Measurements from ENCODE around the gene MGRN1.

The MGRN1 gene

DNA sequence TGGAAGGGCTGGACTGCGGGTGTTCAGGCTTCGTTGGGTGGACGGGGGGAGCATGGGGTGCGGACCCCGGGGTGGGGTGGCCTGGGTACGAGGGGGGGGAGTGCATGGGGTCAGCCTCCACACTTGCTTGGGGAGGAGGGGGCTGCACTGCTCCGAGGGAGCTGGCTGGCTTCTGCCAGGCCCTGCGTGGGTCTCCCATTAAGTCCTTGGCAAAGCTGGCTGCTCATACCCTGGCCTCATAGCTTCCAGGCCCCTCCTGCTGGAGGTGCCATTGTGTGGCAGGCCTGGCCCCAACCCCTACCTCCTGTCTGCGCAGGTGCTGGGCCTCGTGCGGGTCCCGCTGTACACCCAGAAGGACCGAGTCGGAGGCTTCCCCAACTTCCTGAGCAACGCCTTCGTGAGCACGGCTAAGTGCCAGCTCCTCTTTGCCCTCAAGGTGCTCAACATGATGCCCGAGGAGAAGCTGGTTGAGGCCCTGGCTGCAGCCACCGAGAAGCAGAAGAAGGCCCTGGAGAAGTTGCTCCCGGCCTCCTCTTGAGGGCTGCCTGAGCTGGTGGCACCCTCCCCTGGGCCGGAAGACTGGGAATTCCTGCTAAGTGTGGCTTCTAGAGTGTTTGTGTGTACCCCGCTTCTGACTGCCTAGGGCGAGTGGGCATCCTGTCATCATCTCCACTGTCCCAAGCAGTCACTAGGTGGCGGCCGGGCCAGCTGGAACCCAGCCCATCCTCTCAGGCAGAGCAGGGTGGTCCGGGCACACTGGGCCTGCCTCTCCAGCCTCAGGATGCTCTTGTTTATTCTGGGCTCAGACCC, 70.2 kb downstream of the MGRN1 start:
- Histone ChIP-seq H3K27me3 (ENCODE audit: low read depth, low read length) (no peaks in the 10 kb centered on the region), H3K9me3 (ENCODE audit: control insufficient read depth in 1 of 2, low read length in 2 of 2) (no peaks in the 10 kb centered on the region), H3K36me3 (ENCODE audit: control insufficient read depth in 1 of 2, insufficient read depth in 2 of 2, low read length in 2 of 2) (peaks cover 11 to 51% of the 10 kb centered on the region in 2 donors), H3K27ac (ENCODE audit: low read length) (no peak overlapping the region), H3K4me3 (ENCODE audit: low read depth in 1 of 2, low read length in 2 of 2) (peak overlapping the region in 1 of 2 donors; percentile 97), H3K4me1 (ENCODE audit: control insufficient read depth in 1 of 2, insufficient read depth in 2 of 2, low read length in 2 of 2) (peaks cover 5 to 29% of the 10 kb centered on the region in 2 donors)

DNA sequence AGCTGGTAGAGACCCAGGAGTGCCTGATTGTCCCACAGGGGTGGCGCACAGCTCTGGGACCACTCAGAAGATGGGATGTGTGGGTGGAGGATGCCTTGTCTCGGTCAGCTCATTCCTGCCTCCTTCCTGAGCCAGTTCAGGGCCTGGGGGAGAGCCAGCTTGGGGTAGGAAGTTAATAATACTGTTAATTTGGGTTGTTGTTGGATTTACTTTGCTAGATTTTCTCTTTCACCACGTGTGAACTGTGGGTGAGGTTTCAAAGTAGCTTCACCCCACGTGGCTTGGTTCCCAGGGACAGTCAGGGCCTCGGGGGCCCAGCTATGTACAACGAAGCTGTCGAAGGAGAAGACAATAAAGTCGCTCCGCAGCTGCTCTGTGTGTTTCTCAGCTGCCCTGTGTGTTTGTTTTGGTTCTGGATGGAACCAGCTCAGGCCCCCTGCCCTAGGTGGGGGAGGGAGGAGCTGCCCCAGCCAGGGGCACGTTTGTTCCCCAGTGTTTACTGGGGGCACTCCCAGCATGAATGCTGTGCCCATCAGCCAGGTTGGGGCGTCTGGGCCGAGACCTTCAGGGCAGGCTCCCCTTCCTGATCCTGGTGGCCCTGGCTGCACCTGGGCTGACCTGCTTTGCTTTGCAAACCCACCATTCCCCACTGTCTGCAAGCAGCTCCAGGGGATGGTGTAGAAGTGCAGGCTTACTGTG, 71.0 kb downstream of the MGRN1 start:
- no peaks in the 10 kb centered on the region for H3K9me3 ChIP-seq (ENCODE audit: control insufficient read depth in 1 of 2, low read length in 2 of 2)
- no peak overlapping the region for H3K4me3 ChIP-seq (ENCODE audit: low read depth in 1 of 2, low read length in 2 of 2)
- no peaks in the 10 kb centered on the region for H3K27me3 ChIP-seq (ENCODE audit: low read depth, low read length)
- peaks cover 5 to 29% of the 10 kb centered on the region in 2 donors for H3K4me1 ChIP-seq (ENCODE audit: control insufficient read depth in 1 of 2, insufficient read depth in 2 of 2, low read length in 2 of 2)
- no peak overlapping the region for H3K27ac ChIP-seq (ENCODE audit: low read length)
- H3K36me3 ChIP-seq (ENCODE audit: control insufficient read depth in 1 of 2, insufficient read depth in 2 of 2, low read length in 2 of 2) = peaks cover 17 to 49% of the 10 kb centered on the region in 2 donors

DNA sequence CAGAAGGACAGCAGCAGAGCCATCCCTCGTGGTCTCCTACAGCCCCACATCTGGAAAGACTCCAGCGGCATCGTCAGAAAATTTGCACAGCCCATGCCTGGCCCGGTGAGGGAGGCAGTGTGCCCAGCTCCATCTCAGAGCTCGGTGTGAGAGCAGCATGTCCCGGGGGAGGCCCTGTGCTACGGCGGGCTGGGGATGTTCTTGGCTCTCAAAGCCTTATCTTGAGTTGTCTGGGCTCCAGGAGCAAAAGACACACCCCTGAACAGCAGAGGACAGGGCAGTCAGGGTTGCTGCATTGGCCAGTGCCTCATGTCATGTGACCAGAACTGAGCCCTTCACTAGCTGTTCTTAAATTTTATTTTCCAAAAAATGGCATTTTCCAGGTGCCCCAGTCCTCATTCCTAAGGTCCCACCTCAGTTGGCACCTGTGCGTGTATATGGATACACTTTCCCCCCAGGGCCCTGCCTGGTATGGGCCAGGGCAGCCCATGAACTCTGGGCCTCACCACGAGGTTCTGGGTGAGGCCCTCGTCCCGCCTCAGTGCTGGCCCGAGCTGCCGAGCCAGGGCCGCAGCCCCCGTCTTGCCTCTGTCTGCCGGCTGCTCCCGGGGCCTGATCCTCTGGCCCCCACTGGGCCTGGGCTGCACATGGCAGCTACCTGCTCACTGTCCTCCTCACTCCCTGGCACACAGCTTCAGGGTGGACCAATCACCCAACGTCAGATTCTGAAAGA, 71.7 kb downstream of the MGRN1 start:
- Histone ChIP-seq H3K4me3 (ENCODE audit: low read depth in 1 of 2, low read length in 2 of 2) (no peak overlapping the region), H3K9me3 (ENCODE audit: control insufficient read depth in 1 of 2, low read length in 2 of 2) (no peaks in the 10 kb centered on the region), H3K4me1 (ENCODE audit: control insufficient read depth in 1 of 2, insufficient read depth in 2 of 2, low read length in 2 of 2) (peaks cover 5 to 29% of the 10 kb centered on the region in 2 donors), H3K27ac (ENCODE audit: low read length) (no peak overlapping the region), H3K27me3 (ENCODE audit: low read depth, low read length) (no peaks in the 10 kb centered on the region), H3K36me3 (ENCODE audit: control insufficient read depth in 1 of 2, insufficient read depth in 2 of 2, low read length in 2 of 2) (peaks cover 20 to 56% of the 10 kb centered on the region in 2 donors)

DNA sequence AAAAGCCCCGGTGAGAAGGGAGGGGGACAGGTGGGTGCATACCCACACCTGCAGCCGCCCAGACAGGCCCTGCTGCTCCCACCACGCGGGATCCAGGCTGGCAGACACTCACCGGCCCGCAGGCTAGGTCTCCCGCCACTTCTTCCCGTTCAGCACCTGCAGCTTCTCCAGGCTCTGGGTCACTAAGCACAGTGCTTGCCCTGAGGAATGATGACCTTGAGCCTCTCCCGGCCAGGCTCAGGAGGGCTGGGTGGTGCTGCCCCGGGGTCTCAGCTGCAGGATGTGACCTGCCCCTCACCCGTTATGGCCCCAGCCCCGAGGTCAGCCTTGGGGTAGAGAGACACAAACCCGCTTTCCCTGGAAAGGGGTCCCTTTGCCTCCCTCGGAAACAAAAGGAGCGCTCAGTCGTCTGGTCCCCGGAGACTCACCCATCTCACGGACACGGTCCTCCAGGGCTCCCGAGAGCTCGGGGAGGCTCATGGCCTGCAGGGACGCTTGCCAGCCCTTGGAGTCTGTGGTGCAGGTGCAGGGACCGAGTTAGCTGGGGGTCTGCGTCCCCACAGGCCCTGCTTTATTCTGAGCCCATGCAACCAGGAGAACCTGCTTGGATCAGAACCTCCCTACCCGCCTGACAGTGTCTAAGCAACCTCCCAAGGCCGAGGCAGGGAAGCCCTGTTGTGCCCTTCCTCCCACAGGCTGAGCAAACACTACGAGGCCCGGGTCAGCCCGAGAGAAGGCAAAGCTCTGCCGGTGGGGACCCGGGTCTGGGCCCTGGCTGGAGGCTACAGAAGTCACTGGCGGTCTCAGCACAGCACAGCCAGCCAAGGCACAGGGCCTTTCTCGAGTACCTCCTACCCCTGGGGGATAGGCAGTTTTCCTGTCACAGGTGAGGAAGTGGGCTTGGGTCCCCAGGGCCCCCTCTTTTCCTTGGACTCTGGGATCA, 72.5 kb downstream of the MGRN1 start:
- Histone ChIP-seq H3K4me1 (ENCODE audit: control insufficient read depth in 1 of 2, insufficient read depth in 2 of 2, low read length in 2 of 2) (peaks cover 5 to 29% of the 10 kb centered on the region in 2 donors), H3K9me3 (ENCODE audit: control insufficient read depth in 1 of 2, low read length in 2 of 2) (no peaks in the 10 kb centered on the region), H3K27me3 (ENCODE audit: low read depth, low read length) (no peaks in the 10 kb centered on the region), H3K4me3 (ENCODE audit: low read depth in 1 of 2, low read length in 2 of 2) (no peak overlapping the region), H3K27ac (ENCODE audit: low read length) (no peak overlapping the region), H3K36me3 (ENCODE audit: control insufficient read depth in 1 of 2, insufficient read depth in 2 of 2, low read length in 2 of 2) (peaks cover 20 to 65% of the 10 kb centered on the region in 2 donors)

DNA sequence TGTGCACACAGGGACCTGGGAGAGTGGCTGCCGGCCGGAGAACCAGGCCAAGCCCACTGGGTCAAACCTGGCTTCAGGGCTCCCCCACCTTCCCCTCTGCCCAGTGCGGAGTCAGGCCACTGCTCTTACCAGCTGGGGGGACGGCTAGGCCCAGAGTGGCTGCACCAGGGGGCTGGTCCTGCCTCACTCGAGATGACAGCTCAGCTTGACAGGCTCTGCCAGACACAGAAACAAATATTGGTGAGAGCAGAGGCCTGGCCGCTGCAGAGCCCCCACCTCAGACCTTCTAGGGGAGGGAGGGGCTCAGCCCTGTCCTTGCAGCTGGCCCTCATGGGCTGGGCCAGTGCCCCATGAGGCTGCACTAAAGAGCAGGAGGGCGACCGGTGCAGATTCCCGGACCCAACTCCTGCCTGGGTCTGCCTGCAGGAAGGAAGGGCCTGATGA, 73.2 kb downstream of the MGRN1 start:
- peaks cover under 1 to 22% of the 10 kb centered on the region in 2 donors for H3K4me1 ChIP-seq (ENCODE audit: control insufficient read depth in 1 of 2, insufficient read depth in 2 of 2, low read length in 2 of 2)
- no peak overlapping the region for H3K27ac ChIP-seq (ENCODE audit: low read length)
- no peak overlapping the region for H3K4me3 ChIP-seq (ENCODE audit: low read depth in 1 of 2, low read length in 2 of 2)
- H3K36me3 ChIP-seq (ENCODE audit: control insufficient read depth in 1 of 2, insufficient read depth in 2 of 2, low read length in 2 of 2) = peaks cover 20 to 68% of the 10 kb centered on the region in 2 donors
- H3K9me3 ChIP-seq (ENCODE audit: control insufficient read depth in 1 of 2, low read length in 2 of 2) = no peaks in the 10 kb centered on the region
- H3K27me3 ChIP-seq (ENCODE audit: low read depth, low read length) = no peaks in the 10 kb centered on the region

DNA sequence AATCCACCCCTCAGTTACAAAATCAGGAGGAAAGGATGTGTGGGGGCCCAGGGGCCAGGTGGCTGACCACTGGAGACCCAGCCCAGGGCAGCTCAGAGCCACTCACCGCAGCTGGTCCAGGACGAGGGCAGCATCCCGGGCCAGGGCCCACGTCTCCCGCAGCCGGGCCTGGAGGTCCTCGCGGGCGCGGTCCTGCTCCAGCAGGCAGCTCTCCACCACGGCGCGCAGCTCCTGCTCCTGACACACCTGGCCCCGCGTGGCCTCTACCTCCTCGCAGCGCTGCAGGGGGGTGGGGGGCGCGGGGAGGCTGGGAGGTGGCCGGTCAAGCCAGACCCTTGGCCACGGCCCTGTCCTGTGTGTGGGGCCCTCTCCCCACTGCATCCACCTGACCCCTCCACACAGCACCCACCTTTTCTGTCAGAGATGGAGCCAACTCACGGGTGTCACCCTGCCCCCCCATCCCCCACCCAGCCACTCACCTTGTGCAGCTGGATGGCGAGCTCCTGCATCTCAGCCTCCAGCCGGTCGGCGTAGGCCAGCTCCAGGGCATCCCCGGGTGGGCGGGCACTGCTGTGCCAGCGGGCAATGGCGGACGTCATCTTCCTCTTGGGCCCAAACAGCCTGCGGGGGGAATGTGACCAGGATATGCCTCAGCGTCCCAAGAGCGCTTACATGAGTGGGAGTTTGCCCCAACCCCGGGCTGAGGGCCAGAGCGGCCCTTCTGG, 73.9 kb downstream of the MGRN1 start:
- Histone ChIP-seq H3K4me1 (ENCODE audit: control insufficient read depth in 1 of 2, insufficient read depth in 2 of 2, low read length in 2 of 2) (peaks cover 0 to 20% of the 10 kb centered on the region in 2 donors), H3K36me3 (ENCODE audit: control insufficient read depth in 1 of 2, insufficient read depth in 2 of 2, low read length in 2 of 2) (peaks cover 20 to 69% of the 10 kb centered on the region in 2 donors), H3K27me3 (ENCODE audit: low read depth, low read length) (no peaks in the 10 kb centered on the region), H3K9me3 (ENCODE audit: control insufficient read depth in 1 of 2, low read length in 2 of 2) (no peaks in the 10 kb centered on the region), H3K27ac (ENCODE audit: low read length) (no peak overlapping the region), H3K4me3 (ENCODE audit: low read depth in 1 of 2, low read length in 2 of 2) (no peak overlapping the region)

DNA sequence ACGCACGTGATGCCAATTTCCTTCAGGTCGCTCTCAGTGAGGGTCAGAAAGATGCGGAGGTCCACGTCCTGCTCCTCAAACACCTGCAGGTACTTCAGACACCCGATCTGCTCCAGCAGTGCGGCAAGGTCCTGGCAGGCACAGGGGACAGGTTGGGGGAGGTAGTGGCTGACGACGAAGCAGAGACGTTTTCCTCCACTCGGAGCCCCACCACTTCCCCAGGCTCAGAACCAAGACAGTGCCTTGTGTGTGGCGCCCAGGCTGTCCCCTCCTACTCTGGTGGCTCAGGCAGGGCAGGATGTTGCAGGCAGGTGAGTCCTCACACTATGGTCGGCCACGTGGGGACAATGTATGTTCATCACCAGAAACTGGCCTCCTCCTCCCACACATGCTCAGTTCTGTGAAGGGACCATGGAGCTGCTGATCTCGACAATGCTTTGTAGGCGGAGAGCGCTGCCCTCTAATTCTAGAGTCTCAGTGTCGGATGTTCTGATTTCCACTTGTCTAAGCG, 74.5 kb downstream of the MGRN1 start:
- Histone ChIP-seq H3K27ac (ENCODE audit: low read length) (no peak overlapping the region), H3K36me3 (ENCODE audit: control insufficient read depth in 1 of 2, insufficient read depth in 2 of 2, low read length in 2 of 2) (peaks cover 20 to 75% of the 10 kb centered on the region in 2 donors)

DNA sequence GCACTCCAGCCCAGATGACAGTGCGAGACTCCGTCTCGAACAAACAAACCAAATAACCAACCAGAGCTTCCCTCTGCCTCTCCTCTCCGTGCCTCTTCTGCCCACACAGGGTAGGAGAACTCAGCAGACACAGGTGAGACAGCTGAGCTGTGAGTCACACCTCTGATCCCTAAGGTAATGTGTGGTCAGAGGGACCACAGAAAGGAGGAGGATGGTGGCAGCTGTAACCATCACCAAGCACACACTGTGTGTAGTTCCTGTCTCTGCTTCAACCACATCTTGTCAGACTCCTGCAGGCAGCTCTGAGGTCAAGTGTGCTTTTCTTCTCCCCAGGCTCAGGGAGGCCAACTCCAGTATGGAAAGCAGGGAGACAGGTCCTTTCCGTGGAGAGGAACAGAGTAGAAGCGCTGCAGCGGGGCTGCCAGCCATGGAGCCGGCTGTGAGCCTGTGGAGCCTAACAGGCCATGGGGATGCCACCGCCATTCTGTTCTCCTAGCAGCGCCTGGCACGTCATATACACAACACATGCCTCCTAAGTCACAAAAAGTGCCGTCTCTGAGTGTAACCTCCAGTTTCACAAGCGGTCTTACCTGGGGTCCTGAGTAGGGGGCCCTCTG, 75.9 kb downstream of the MGRN1 start:
- peaks cover 29 to 82% of the 10 kb centered on the region in 2 donors for H3K36me3 ChIP-seq (ENCODE audit: control insufficient read depth in 1 of 2, insufficient read depth in 2 of 2, low read length in 2 of 2)
- no peak overlapping the region for H3K4me3 ChIP-seq (ENCODE audit: low read depth in 1 of 2, low read length in 2 of 2)
- peaks cover 0 to 8% of the 10 kb centered on the region in 2 donors for H3K4me1 ChIP-seq (ENCODE audit: control insufficient read depth in 1 of 2, insufficient read depth in 2 of 2, low read length in 2 of 2)
- H3K27ac ChIP-seq (ENCODE audit: low read length) = no peak overlapping the region
- no peaks in the 10 kb centered on the region for H3K9me3 ChIP-seq (ENCODE audit: control insufficient read depth in 1 of 2, low read length in 2 of 2)
- no peaks in the 10 kb centered on the region for H3K27me3 ChIP-seq (ENCODE audit: low read depth, low read length)

More for the DNA sequence above, 74.5 kb downstream of the MGRN1 start:
- no peaks in the 10 kb centered on the region for H3K27me3 ChIP-seq (ENCODE audit: low read depth, low read length)
- no peak overlapping the region for H3K4me3 ChIP-seq (ENCODE audit: low read depth in 1 of 2, low read length in 2 of 2)
- peaks cover 0 to 20% of the 10 kb centered on the region in 2 donors for H3K4me1 ChIP-seq (ENCODE audit: control insufficient read depth in 1 of 2, insufficient read depth in 2 of 2, low read length in 2 of 2)
- H3K9me3 ChIP-seq (ENCODE audit: control insufficient read depth in 1 of 2, low read length in 2 of 2) = no peaks in the 10 kb centered on the region

DNA sequence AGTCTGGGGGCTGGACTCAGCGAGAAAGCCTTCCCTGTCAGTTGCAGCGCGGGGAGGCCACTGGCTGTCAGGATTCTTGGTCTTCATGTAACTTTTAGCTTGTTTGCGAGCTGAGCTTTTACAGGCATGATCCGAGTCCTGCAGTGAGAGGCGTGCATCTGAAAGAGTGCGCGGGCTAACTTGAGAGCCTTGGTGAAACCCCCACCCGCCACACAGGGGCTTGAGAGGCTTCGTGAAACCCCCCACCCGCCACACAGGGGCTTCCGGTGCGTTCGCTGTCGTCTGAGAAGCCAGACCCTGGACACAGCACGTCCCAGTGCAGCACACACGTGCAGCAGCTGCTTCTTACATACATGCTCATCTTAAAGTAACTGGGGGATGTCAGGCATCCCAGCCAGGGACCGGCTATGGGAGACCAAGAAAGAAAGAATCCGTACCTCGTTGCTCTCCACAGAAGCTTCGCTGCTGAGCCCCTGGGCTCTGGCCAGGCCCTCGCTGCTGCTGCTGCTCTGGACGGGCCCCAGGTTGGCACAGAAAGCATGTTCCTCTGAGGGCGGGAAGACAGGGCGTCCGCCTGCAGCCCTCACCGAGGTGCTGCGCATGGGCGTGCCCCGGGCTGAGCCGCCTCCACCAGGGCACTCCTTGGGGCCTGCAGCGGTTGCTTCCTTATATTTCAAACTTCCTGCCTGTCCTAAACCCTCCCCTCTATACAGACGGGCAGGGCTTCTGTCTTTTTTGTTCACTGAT, 76.5 kb downstream of the MGRN1 start:
- peaks cover 0 to 1% of the 10 kb centered on the region in 2 donors for H3K4me1 ChIP-seq (ENCODE audit: control insufficient read depth in 1 of 2, insufficient read depth in 2 of 2, low read length in 2 of 2)

More for the DNA sequence above, 76.5 kb downstream of the MGRN1 start:
- Histone ChIP-seq H3K4me3 (ENCODE audit: low read depth in 1 of 2, low read length in 2 of 2) (no peak overlapping the region), H3K9me3 (ENCODE audit: control insufficient read depth in 1 of 2, low read length in 2 of 2) (no peaks in the 10 kb centered on the region), H3K27ac (ENCODE audit: low read length) (no peak overlapping the region), H3K36me3 (ENCODE audit: control insufficient read depth in 1 of 2, insufficient read depth in 2 of 2, low read length in 2 of 2) (peaks cover 29 to 75% of the 10 kb centered on the region in 2 donors), H3K27me3 (ENCODE audit: low read depth, low read length) (no peaks in the 10 kb centered on the region)

Data from muscle layer of duodenum (tissue), 2 donors.